Activated T-helper 17 cell treated with anti-CD3 and anti-CD28 coated beads, Interleukin-2, amount 50 U/mL, for 72 hours (primary cell): ENCODE data around the gene RCOR3. TPM values are rescaled to one million over a fixed set of nuclear protein-coding genes. Genes with fewer than 3 reads are reported as not detected.
"Not testable (repeated sequence)": the region's sequence is repeated elsewhere in the genome, so short reads cannot be mapped to it uniquely, and the experiment has no call there.

Experiments
- ATAC-seq: fragments of 150-1000 bp; cut with Tn5 transposase; replicated peaks from 2 replicates; pipeline ENCODE4 v1.10.0; 2021; ENCODE audit warnings: mild to moderate bottlenecking, moderate library complexity
- H3K27ac Mint-ChIP-seq: one replicate; pipeline ENCODE4 v1.8.0; 2022; ENCODE audit warnings: mixed read lengths
- H3K27me3 Mint-ChIP-seq: one replicate; pipeline ENCODE4 v1.8.0; 2022; ENCODE audit warnings: mixed read lengths
- H3K36me3 Mint-ChIP-seq: one replicate; pipeline ENCODE4 v1.8.0; 2022; ENCODE audit warnings: low read depth, mild to moderate bottlenecking, mixed read lengths
- H3K4me1 Mint-ChIP-seq: one replicate; pipeline ENCODE4 v1.8.0; 2022; ENCODE audit warnings: mixed read lengths
- H3K4me3 Mint-ChIP-seq: one replicate; pipeline ENCODE4 v1.8.0; 2022; ENCODE audit warnings: mild to moderate bottlenecking, mixed read lengths
- H3K9me3 Mint-ChIP-seq: one replicate; pipeline ENCODE4 v1.8.0; 2022; ENCODE audit warnings: mixed read lengths
- total RNA-seq, 2 donors: library from RNA; stranded (reverse); gene quantifications; one replicate each; pipeline ENCODE4 v1.2.3, GENCODE V29; 2022

The RCOR3 gene
- total RNA-seq, 2 donors from 2014 or later, result 33.6 to 52.1 TPM

GRCh38 chr1:211282023-211282373, 22.8 kb downstream of the RCOR3 start:
- Mint-ChIP-seq H3K4me3 (no peak overlapping the region), H3K36me3 (peaks cover 55% of the 10 kb centered on the region), H3K9me3 (no peaks in the 10 kb centered on the region), H3K27ac (no peak overlapping the region), H3K27me3 (no peaks in the 10 kb centered on the region), H3K4me1 (no peaks in the 10 kb centered on the region)
- ATAC-seq, result peak; percentile 21

GRCh38 chr1:211285196-211285595, 26.0 kb downstream of the RCOR3 start:
- Mint-ChIP-seq H3K36me3 (peaks cover 66% of the 10 kb centered on the region), H3K27me3 (no peaks in the 10 kb centered on the region), H3K4me3 (no peak overlapping the region), H3K9me3 (no peaks in the 10 kb centered on the region), H3K4me1 (no peaks in the 10 kb centered on the region), H3K27ac (no peak overlapping the region)
- ATAC-seq, result no peak

GRCh38 chr1:211287218-211287617, 28.1 kb downstream of the RCOR3 start:
- peaks cover 1% of the 10 kb centered on the region for H3K4me1 Mint-ChIP-seq
- no peak overlapping the region for H3K4me3 Mint-ChIP-seq
- peak overlapping the region; percentile 12 for H3K27ac Mint-ChIP-seq
- H3K36me3 Mint-ChIP-seq, result peaks cover 87% of the 10 kb centered on the region
- no peak for ATAC-seq
- no peaks in the 10 kb centered on the region for H3K27me3 Mint-ChIP-seq
- no peaks in the 10 kb centered on the region for H3K9me3 Mint-ChIP-seq

- peaks cover 16% of the 10 kb centered on the region for H3K4me1 Mint-ChIP-seq
- peak overlapping the region; percentile 27 for H3K27ac Mint-ChIP-seq
- no peaks in the 10 kb centered on the region for H3K9me3 Mint-ChIP-seq
- ATAC-seq, result peak; percentile 66
- H3K27me3 Mint-ChIP-seq, result no peaks in the 10 kb centered on the region
- H3K4me3 Mint-ChIP-seq, result no peak overlapping the region
- H3K36me3 Mint-ChIP-seq, result peaks cover 89% of the 10 kb centered on the region
These were observed 33.2 kb downstream of the RCOR3 start for GRCh38 chr1:211292411-211292810.

- ATAC-seq, result peak; percentile 81
- Mint-ChIP-seq H3K4me1 (peaks cover 25% of the 10 kb centered on the region), H3K27ac (peak overlapping the region; percentile 73), H3K9me3 (no peaks in the 10 kb centered on the region), H3K4me3 (peak overlapping the region; percentile 27), H3K36me3 (peaks cover 95% of the 10 kb centered on the region), H3K27me3 (no peaks in the 10 kb centered on the region)
These were observed 37.2 kb downstream of the RCOR3 start for GRCh38 chr1:211296396-211296795.

GRCh38 chr1:211305044-211305443, 45.9 kb downstream of the RCOR3 start:
- Mint-ChIP-seq H3K36me3 (peaks cover 63% of the 10 kb centered on the region), H3K4me3 (peak overlapping the region; percentile 55), H3K4me1 (peaks cover 22% of the 10 kb centered on the region), H3K27ac (peak overlapping the region; percentile 65), H3K27me3 (no peaks in the 10 kb centered on the region), H3K9me3 (no peaks in the 10 kb centered on the region)
- ATAC-seq, result peak; percentile 100

- ATAC-seq, result no peak
- peaks cover 49% of the 10 kb centered on the region for H3K36me3 Mint-ChIP-seq
- H3K4me3 Mint-ChIP-seq, result no peak overlapping the region
- peaks cover 9% of the 10 kb centered on the region for H3K4me1 Mint-ChIP-seq
- no peaks in the 10 kb centered on the region for H3K27me3 Mint-ChIP-seq
- H3K27ac Mint-ChIP-seq, result no peak overlapping the region
- H3K9me3 Mint-ChIP-seq, result no peaks in the 10 kb centered on the region
These were observed 50.5 kb downstream of the RCOR3 start for GRCh38 chr1:211309617-211310016.

- Mint-ChIP-seq H3K36me3 (peaks cover 48% of the 10 kb centered on the region), H3K4me1 (peaks cover 4% of the 10 kb centered on the region), H3K27ac (no peak overlapping the region), H3K9me3 (no peaks in the 10 kb centered on the region), H3K27me3 (no peaks in the 10 kb centered on the region), H3K4me3 (no peak overlapping the region)
- no peak for ATAC-seq
These were observed 54.2 kb downstream of the RCOR3 start for GRCh38 chr1:211313392-211313791.

- Mint-ChIP-seq H3K36me3 (peaks cover 19% of the 10 kb centered on the region), H3K9me3 (no peaks in the 10 kb centered on the region), H3K4me1 (peaks cover 14% of the 10 kb centered on the region), H3K27me3 (no peaks in the 10 kb centered on the region), H3K27ac (no peak overlapping the region), H3K4me3 (no peak overlapping the region)
- no peak for ATAC-seq
These were observed 59.6 kb downstream of the RCOR3 start for GRCh38 chr1:211318576-211319280.

DNA sequence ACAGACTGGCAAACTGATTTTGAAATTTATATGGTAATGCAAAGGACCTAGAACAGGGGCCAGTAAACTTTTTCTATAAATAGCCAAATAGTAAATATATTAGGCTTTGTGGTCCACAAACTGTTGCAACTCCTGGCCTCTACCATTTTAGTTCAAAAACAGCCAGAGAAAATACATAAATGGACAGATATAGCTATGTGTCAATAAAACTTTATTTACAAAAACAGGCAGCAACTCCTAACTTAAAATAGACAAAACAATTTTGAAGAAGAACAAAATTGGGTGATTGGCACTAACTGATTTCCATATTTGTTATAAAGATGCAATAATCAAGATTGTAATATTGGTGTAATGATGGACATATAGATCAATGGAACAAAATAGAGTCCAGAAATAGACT, 60.7 kb downstream of the RCOR3 start:
- no peaks in the 10 kb centered on the region for H3K9me3 Mint-ChIP-seq
- no peak overlapping the region for H3K27ac Mint-ChIP-seq
- peaks cover 19% of the 10 kb centered on the region for H3K4me1 Mint-ChIP-seq
- no peak for ATAC-seq
- H3K36me3 Mint-ChIP-seq, result peaks cover 8% of the 10 kb centered on the region
- no peaks in the 10 kb centered on the region for H3K27me3 Mint-ChIP-seq
- no peak overlapping the region for H3K4me3 Mint-ChIP-seq

GRCh38 chr1:211320980-211321379, 61.8 kb downstream of the RCOR3 start:
- peak; percentile 52 for ATAC-seq
- Mint-ChIP-seq H3K4me1 (peaks cover 19% of the 10 kb centered on the region), H3K9me3 (no peaks in the 10 kb centered on the region), H3K4me3 (peak overlapping the region; percentile 33), H3K27me3 (no peaks in the 10 kb centered on the region), H3K27ac (no peak overlapping the region), H3K36me3 (no peaks in the 10 kb centered on the region)

DNA sequence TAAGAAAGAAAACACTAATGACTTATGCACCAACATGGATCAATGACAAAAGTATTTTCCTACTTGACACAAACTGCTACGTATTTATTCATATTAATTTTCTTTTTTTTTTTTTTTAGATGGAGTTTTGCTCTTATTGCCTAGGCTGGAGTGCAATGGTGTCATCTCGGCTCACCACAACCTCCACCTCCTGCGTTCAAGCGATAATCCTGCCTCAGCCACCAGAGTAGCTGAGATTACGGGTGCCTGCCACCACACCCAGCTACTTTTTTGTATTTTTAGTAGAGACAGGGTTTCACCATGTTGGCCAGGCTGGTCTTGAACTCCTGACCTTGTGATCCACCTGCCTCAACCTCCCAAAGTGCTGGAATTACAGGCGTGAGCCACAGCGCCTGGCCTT, 62.5 kb downstream of the RCOR3 start:
- not testable (repeated sequence) for H3K27me3 Mint-ChIP-seq

GRCh38 chr1:211323156-211324063, 64.2 kb downstream of the RCOR3 start:
- H3K36me3 Mint-ChIP-seq, result peaks cover 9% of the 10 kb centered on the region
- H3K27ac Mint-ChIP-seq, result no peak overlapping the region
- no peaks in the 10 kb centered on the region for H3K9me3 Mint-ChIP-seq
- peak overlapping the region; percentile 27 for H3K4me3 Mint-ChIP-seq
- H3K27me3 Mint-ChIP-seq, result no peaks in the 10 kb centered on the region
- H3K4me1 Mint-ChIP-seq, result peaks cover 25% of the 10 kb centered on the region
- peak; percentile 73 for ATAC-seq

More for the DNA sequence above, 62.5 kb downstream of the RCOR3 start:
- H3K4me3 Mint-ChIP-seq, H3K27ac Mint-ChIP-seq, H3K9me3 Mint-ChIP-seq, ATAC-seq, H3K36me3 Mint-ChIP-seq: not testable (repeated sequence)
- H3K4me1 Mint-ChIP-seq, result peaks cover 19% of the 10 kb centered on the region

GRCh38 chr1:211324992-211325775, 66.0 kb downstream of the RCOR3 start:
- Mint-ChIP-seq H3K4me1 (peaks cover 43% of the 10 kb centered on the region), H3K9me3 (no peaks in the 10 kb centered on the region), H3K36me3 (peaks cover 27% of the 10 kb centered on the region), H3K27ac (peak overlapping the region; percentile 94), H3K4me3 (peak overlapping the region; percentile 92), H3K27me3 (no peaks in the 10 kb centered on the region)
- ATAC-seq, result no peak
